CD14-positive monocyte (primary cell): ENCODE data around the gene COL17A1. TPM values are rescaled to one million over a fixed set of nuclear protein-coding genes. Genes with fewer than 3 reads are reported as not detected.

ENCODE experiments used
- DNase-seq, 3 donors: peaks; one replicate each; pipeline ENCODE4 v3.0.0-alpha.2; 2011 to 2022
- H2AFZ ChIP-seq: 2 replicates; pipeline ENCODE4 v1.6.0; 2012; ENCODE audit warnings: mild to moderate bottlenecking, low read depth, low read length, inconsistent platforms; ENCODE audit not compliant: insufficient read depth, poor library complexity, severe bottlenecking
- H3K27ac ChIP-seq, 2 donors: 1 replicate in 1 of 2; 2 replicates in 1 of 2; pipeline ENCODE4 v1.5.1; 2012 to 2013; ENCODE audit warnings: low read length in 2 of 2, control low read depth in 1 of 2, inconsistent platforms in 1 of 2, low read depth in 1 of 2, mild to moderate bottlenecking in 1 of 2
- H3K27me3 ChIP-seq, 2 donors: one replicate each; pipeline versions ENCODE4 v1.6.0 to v1.6.1; 2011 to 2013; ENCODE audit warnings: low read length in 2 of 2; ENCODE audit not compliant: control insufficient read depth in 2 of 2, insufficient read depth in 2 of 2
- H3K36me3 ChIP-seq, 2 donors: replicated peaks in 1 of 2; 1 replicate in 1 of 2; 2 replicates in 1 of 2; pipeline versions ENCODE4 v1.5.1 to v1.6.1; 2012 to 2013; ENCODE audit warnings: low read length in 2 of 2, control low read depth in 1 of 2, inconsistent platforms in 1 of 2, mild to moderate bottlenecking in 1 of 2; ENCODE audit not compliant: insufficient read depth in 2 of 2, control insufficient read depth in 1 of 2
- H3K4me1 ChIP-seq, 2 donors: 1 replicate in 1 of 2; 2 replicates in 1 of 2; pipeline versions ENCODE4 v1.5.1 to v1.6.1; 2012 to 2013; ENCODE audit warnings: low read length in 2 of 2, control low read depth in 1 of 2, inconsistent platforms in 1 of 2, mild to moderate bottlenecking in 1 of 2, moderate library complexity in 1 of 2; ENCODE audit not compliant: insufficient read depth in 2 of 2, control insufficient read depth in 1 of 2
- H3K4me2 ChIP-seq: replicated peaks from 2 replicates; pipeline ENCODE3; 2012; ENCODE audit warnings: low read length, moderate library complexity, mild to moderate bottlenecking; ENCODE audit not compliant: poor library complexity, severe bottlenecking; ENCODE audit errors: extremely low read depth
- H3K4me3 ChIP-seq, 3 experiments: fragments of 200-600 bp in 1 of 3; sonication (generic) in 1 of 3; replicated peaks in 1 of 3; 1 replicate in 2 of 3; 2 replicates in 1 of 3; pipeline ENCODE4 v1.5.1; 2011 to 2013; ENCODE audit warnings: low read length in 3 of 3, mild to moderate bottlenecking in 3 of 3, control low read depth in 2 of 3, low read depth in 2 of 3, inconsistent platforms in 1 of 3, moderate library complexity in 1 of 3
- H3K79me2 ChIP-seq: 2 replicates; pipeline ENCODE4 v1.6.0; 2012; ENCODE audit warnings: mild to moderate bottlenecking, control low read depth, inconsistent platforms, low read length, moderate library complexity; ENCODE audit not compliant: insufficient read depth
- H3K9ac ChIP-seq: 2 replicates; pipeline ENCODE4 v1.6.0; 2017; ENCODE audit warnings: low read length, mild to moderate bottlenecking; ENCODE audit not compliant: insufficient read depth, poor library complexity, severe bottlenecking
- H3K9me3 ChIP-seq, 2 donors: replicated peaks in 1 of 2; 1 replicate in 1 of 2; 2 replicates in 1 of 2; pipeline versions ENCODE4 v1.5.1 to v1.6.1; 2012 to 2013; ENCODE audit warnings: low read length in 2 of 2, control low read depth in 1 of 2; ENCODE audit not compliant: control insufficient read depth in 1 of 2, insufficient read depth in 1 of 2
- H4K20me1 ChIP-seq: 2 replicates; pipeline ENCODE4 v1.6.0; 2012; ENCODE audit warnings: mild to moderate bottlenecking, low read length, control low read depth, moderate library complexity; ENCODE audit not compliant: insufficient read depth
- H3K27ac Mint-ChIP-seq, 7 donors: one replicate each; pipeline ENCODE4 v1.8.0; 2020; ENCODE audit warnings: mild to moderate bottlenecking in 7 of 7, mixed read lengths in 7 of 7, moderate library complexity in 6 of 7, inconsistent platforms in 2 of 7
- H3K27me3 Mint-ChIP-seq, 3 donors: one replicate each; pipeline ENCODE4 v1.8.0; 2021 to 2022; ENCODE audit warnings: low read depth in 3 of 3, mild to moderate bottlenecking in 3 of 3, mixed read lengths in 3 of 3, moderate library complexity in 3 of 3, inconsistent platforms in 1 of 3
- H3K36me3 Mint-ChIP-seq, 2 donors: one replicate each; pipeline ENCODE4 v1.8.0; 2020; ENCODE audit warnings: mixed read lengths in 2 of 2, inconsistent platforms in 1 of 2, mild to moderate bottlenecking in 1 of 2
- H3K4me1 Mint-ChIP-seq: one replicate; pipeline ENCODE4 v1.8.0; 2020; ENCODE audit warnings: mild to moderate bottlenecking, mixed read lengths
- H3K4me3 Mint-ChIP-seq, 2 donors: one replicate each; pipeline ENCODE4 v1.8.0; 2020; ENCODE audit warnings: mild to moderate bottlenecking in 2 of 2, mixed read lengths in 2 of 2, moderate library complexity in 1 of 2
- H3K9me3 Mint-ChIP-seq, 7 donors: one replicate each; pipeline ENCODE4 v1.8.0; 2020 to 2022; ENCODE audit warnings: mixed read lengths in 7 of 7, mild to moderate bottlenecking in 6 of 7, moderate library complexity in 6 of 7, inconsistent platforms in 2 of 7
- CTCF ChIP-seq: fragments of 200-600 bp; IDR thresholded peaks from one replicate; pipeline ENCODE4 v1.8.0; 2022; ENCODE audit warnings: antibody characterized with exemption, mild to moderate bottlenecking
- WGBS: methylation state at CpG from one replicate; pipeline ENCODE4 v1.1.5; 2013; ENCODE audit warnings: missing lambda C conversion rate; ENCODE audit not compliant: insufficient coverage; 5-methylcytosine and 5-hydroxymethylcytosine counted together
- intact Hi-C, 2 donors: fragments of 100-400 bp; cut with micrococcal nuclease; formaldehyde crosslinking; loops; one replicate each; pipeline versions ENCODE4 v1.15.0 to v1.15.1; 2023
- polyA plus RNA-seq, 3 donors: library from polyadenylated mRNA; depleted of rRNA in 1 of 3; unstranded in 2 of 3; stranded (reverse) in 1 of 3; fragments of 300-500 nt in 2 of 3; fragments of >200 nt in 1 of 3; fragmentation: Illumina TruSeq in 2 of 3; gene quantifications; 1 replicate in 2 of 3; 2 replicates in 1 of 3; pipeline ENCODE4 v1.2.3, GENCODE V29; 2012 to 2021

The COL17A1 gene
- polyA plus RNA-seq, 3 donors, result not detected

GRCh38 chr10:104128214-104128613 is 42.5 kb upstream of the COL17A1 start:
- Mint-ChIP-seq H3K4me3 (no peak overlapping the region), H3K36me3 (peaks cover 13 to 20% of the 10 kb centered on the region in 2 donors), H3K4me1 (peaks cover 7% of the 10 kb centered on the region), H3K27ac (no peak overlapping the region), H3K9me3 (no peaks in the 10 kb centered on the region), H3K27me3 (peaks cover 0 to 4% (median 1%) of the 10 kb centered on the region in 3 donors)
- peaks cover 6% of the 10 kb centered on the region for H3K79me2 ChIP-seq
- H3K9me3 ChIP-seq, result no peaks in the 10 kb centered on the region
- H2AFZ ChIP-seq, result no peak overlapping the region
- DNase-seq, result no peak
- H3K4me1 ChIP-seq, result no peaks in the 10 kb centered on the region
- H3K9ac ChIP-seq, result no peak overlapping the region
- H3K36me3 ChIP-seq, result peaks cover 5 to 18% of the 10 kb centered on the region in 2 donors
- no peaks in the 10 kb centered on the region for H4K20me1 ChIP-seq
- H3K4me3 ChIP-seq, result no peak overlapping the region
- no peak overlapping the region for H3K27ac ChIP-seq
- no peak for TF ChIP-seq CTCF
- intact Hi-C loops, result loop anchor here in 1 of 2 donors (10.0 kb wide), 2 partner anchors 163 to 213 kb away; partner anchors contain the start of genes SLK and STN1
- no CpG with 5 or more reads among the region's 2 CpGs for WGBS
- no peak overlapping the region for H3K4me2 ChIP-seq
- no peaks in the 10 kb centered on the region for H3K27me3 ChIP-seq

GRCh38 chr10:104127411-104127810 is 41.7 kb upstream of the COL17A1 start:
- 100% methylated on average over 1 of the region's 2 CpGs for WGBS
- H3K36me3 ChIP-seq, result peaks cover 5 to 18% of the 10 kb centered on the region in 2 donors
- H4K20me1 ChIP-seq, result no peaks in the 10 kb centered on the region
- H3K9me3 Mint-ChIP-seq, result no peaks in the 10 kb centered on the region
- H3K4me2 ChIP-seq, result no peak overlapping the region
- H3K4me3 ChIP-seq, result no peak overlapping the region
- intact Hi-C loops, result loop anchor here in 1 of 2 donors (10.0 kb wide), 2 partner anchors 163 to 213 kb away; partner anchors contain the start of genes SLK and STN1
- no peak overlapping the region for H3K27ac ChIP-seq
- H3K79me2 ChIP-seq, result peaks cover 14% of the 10 kb centered on the region
- no peak overlapping the region for H2AFZ ChIP-seq
- H3K4me1 ChIP-seq, result peaks cover 3 to 7% of the 10 kb centered on the region in 2 donors
- no peak overlapping the region for H3K4me3 Mint-ChIP-seq
- peaks cover 0 to 4% (median 1%) of the 10 kb centered on the region in 3 donors for H3K27me3 Mint-ChIP-seq
- H3K27ac Mint-ChIP-seq, result peak overlapping the region in 2 of 7 donors; percentile 28 to 69
- no peaks in the 10 kb centered on the region for H3K27me3 ChIP-seq
- TF ChIP-seq CTCF, result no peak
- no peaks in the 10 kb centered on the region for H3K9me3 ChIP-seq
- peaks cover 13 to 20% of the 10 kb centered on the region in 2 donors for H3K36me3 Mint-ChIP-seq
- peak in 1 of 3 donors; percentile 17 for DNase-seq
- no peak overlapping the region for H3K9ac ChIP-seq
- H3K4me1 Mint-ChIP-seq, result peaks cover 11% of the 10 kb centered on the region
